Fibroblast of lung (primary cell): ENCODE measurements around the gene SNX5.

Source experiments
- EZH2 ChIP-seq: IDR thresholded peaks from 2 replicates; pipeline ENCODE4 v1.5.1; 2012; ENCODE audit warnings: low read length, control low read depth, mild to moderate bottlenecking; ENCODE audit errors: missing control alignments
- TF ChIP-seq, protein P1 (sequence below), 2 donors: IDR thresholded peaks in 1 of 2; conservative IDR thresholded peaks in 1 of 2; 1 replicate in 1 of 2; 2 replicates in 1 of 2; pipeline ENCODE4 v1.5.1; 2011 to 2012; ENCODE audit warnings: low read length in 2 of 2, control low read depth in 1 of 2, inconsistent platforms in 1 of 2, low read depth in 1 of 2, mild to moderate bottlenecking in 1 of 2

DNA sequence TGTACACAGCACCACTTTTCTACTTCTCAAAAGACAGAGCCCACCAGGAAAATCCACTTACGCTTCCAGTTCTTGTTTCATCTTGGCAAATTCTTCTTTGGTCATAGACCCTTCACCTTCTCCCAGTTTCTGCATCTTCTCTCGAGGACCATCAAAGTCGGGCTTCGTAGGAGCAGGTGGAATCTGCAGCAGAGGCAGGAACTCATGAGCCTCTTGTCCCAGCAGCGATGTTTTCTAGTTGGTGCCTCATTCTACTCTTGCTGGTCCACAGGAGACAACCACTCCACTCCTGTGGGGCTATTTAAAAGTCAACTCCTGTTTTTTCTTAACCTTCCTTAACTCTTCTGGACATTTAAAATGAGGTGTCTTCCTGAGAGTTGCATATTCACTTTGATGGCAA, 14.7 kb downstream of the SNX5 start:
- TF ChIP-seq, protein P1, sequence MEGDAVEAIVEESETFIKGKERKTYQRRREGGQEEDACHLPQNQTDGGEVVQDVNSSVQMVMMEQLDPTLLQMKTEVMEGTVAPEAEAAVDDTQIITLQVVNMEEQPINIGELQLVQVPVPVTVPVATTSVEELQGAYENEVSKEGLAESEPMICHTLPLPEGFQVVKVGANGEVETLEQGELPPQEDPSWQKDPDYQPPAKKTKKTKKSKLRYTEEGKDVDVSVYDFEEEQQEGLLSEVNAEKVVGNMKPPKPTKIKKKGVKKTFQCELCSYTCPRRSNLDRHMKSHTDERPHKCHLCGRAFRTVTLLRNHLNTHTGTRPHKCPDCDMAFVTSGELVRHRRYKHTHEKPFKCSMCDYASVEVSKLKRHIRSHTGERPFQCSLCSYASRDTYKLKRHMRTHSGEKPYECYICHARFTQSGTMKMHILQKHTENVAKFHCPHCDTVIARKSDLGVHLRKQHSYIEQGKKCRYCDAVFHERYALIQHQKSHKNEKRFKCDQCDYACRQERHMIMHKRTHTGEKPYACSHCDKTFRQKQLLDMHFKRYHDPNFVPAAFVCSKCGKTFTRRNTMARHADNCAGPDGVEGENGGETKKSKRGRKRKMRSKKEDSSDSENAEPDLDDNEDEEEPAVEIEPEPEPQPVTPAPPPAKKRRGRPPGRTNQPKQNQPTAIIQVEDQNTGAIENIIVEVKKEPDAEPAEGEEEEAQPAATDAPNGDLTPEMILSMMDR (conservative IDR thresholded peaks at IDR 0.05 in 1 of 2, IDR thresholded peaks at IDR 0.05 in 1 of 2; ENCODE audit: low read depth in 1 of 2, low read length in 2 of 2), result no peak
- TF ChIP-seq EZH2, result no peak
